ENCODE data around the gene NANOS2. TPM values are rescaled to one million over a fixed set of nuclear protein-coding genes. Genes with fewer than 3 reads are reported as not detected.

The NANOS2 gene
- total and polyA plus RNA-seq, 2 of the 13 experiments (the other 11 are each of a cell fraction or from before 2014, with no cell fraction given), result not detected

GRCh38 chr19:45895519-45895972 lies 19.0 kb downstream of the NANOS2 start (continued):
- TF ChIP-seq ZNF318 (CRISPR knock-in tag; IDR thresholded peaks at IDR 0.05) (no peak), MTA1 (CRISPR knock-in tag; IDR thresholded peaks at IDR 0.05; ENCODE audit: borderline replicate concordance) (peak; percentile 74; the same call in 1 of the 2 replicates), SRSF1 (optimal IDR thresholded peaks at IDR 0.05; ENCODE audit: low read depth, low read length) (no peak), KLF15 (CRISPR knock-in tag; IDR thresholded peaks at IDR 0.05; ENCODE audit: borderline replicate concordance) (no peak), ZNF660 (CRISPR knock-in tag; IDR thresholded peaks at IDR 0.05; ENCODE audit: borderline replicate concordance, low read depth) (no peak), HMG20B (CRISPR knock-in tag; conservative IDR thresholded peaks at IDR 0.05) (no peak), SCMH1 (CRISPR knock-in tag; IDR thresholded peaks at IDR 0.05; ENCODE audit: borderline replicate concordance) (no peak), DPF2 (CRISPR knock-in tag; IDR thresholded peaks at IDR 0.05; ENCODE audit: borderline replicate concordance, low read depth) (no peak), NBN (conservative IDR thresholded peaks at IDR 0.05) (no peak), SP4 (CRISPR knock-in tag; IDR thresholded peaks at IDR 0.05) (peak; percentile 27; the same call in 1 of the 2 replicates), HOXA3 (CRISPR knock-in tag; IDR thresholded peaks at IDR 0.05) (peak; percentile 71; the same call in 1 of the 2 replicates), TEAD3 (CRISPR knock-in tag; optimal IDR thresholded peaks at IDR 0.05; ENCODE audit: borderline replicate concordance) (peak; percentile 4), CAMTA2 (CRISPR knock-in tag; IDR thresholded peaks at IDR 0.05; ENCODE audit: borderline replicate concordance) (no peak), DZIP1 (CRISPR knock-in tag; IDR thresholded peaks at IDR 0.05) (no peak), ZNF781 (CRISPR knock-in tag; IDR thresholded peaks at IDR 0.05; ENCODE audit: borderline replicate concordance, not compliant biosample characterization) (peak; percentile 19), NFE2L1 (CRISPR knock-in tag; IDR thresholded peaks at IDR 0.05; ENCODE audit: borderline replicate concordance) (no peak), ZNF737 (CRISPR knock-in tag; IDR thresholded peaks at IDR 0.05; ENCODE audit: borderline replicate concordance) (no peak), ZNF816 (CRISPR knock-in tag; IDR thresholded peaks at IDR 0.05; ENCODE audit: borderline replicate concordance) (no peak), ZBTB7B (CRISPR knock-in tag; IDR thresholded peaks at IDR 0.05) (0 out of 2 replicates have a peak, but pooled peaks have one; percentile 27), ZSCAN31 (CRISPR knock-in tag; IDR thresholded peaks at IDR 0.05; ENCODE audit: low read depth) (no peak), KDM6A (CRISPR knock-in tag; IDR thresholded peaks at IDR 0.05; ENCODE audit: low read depth) (peak; percentile 67)

All from HepG2 (cell line).